T-helper 1 cell treated with Interleukin-12 subunit alpha and Interleukin-12 subunit beta and Interleukin-4 antibody, amounts not matched to agents 30 ng/mL and 1 ng/mL, for 36 hours (primary cell): ENCODE measurements around the gene NPR2. TPM values are rescaled to one million over a fixed set of nuclear protein-coding genes. Genes with fewer than 3 reads are reported as not detected.

Source experiments
- intact Hi-C: fragments of 100-400 bp; cut with micrococcal nuclease; formaldehyde crosslinking; loops from one replicate; pipeline ENCODE4 v1.15.1; 2024
- total RNA-seq: library from RNA; stranded (reverse); gene quantifications from 2 replicates; pipeline ENCODE4 v1.2.3, GENCODE V29; 2022

Gene NPR2
- total RNA-seq, 1 donor from 2014 or later = 12.0 TPM

- intact Hi-C loops = no loop called here
Observed at GRCh38 chr9:35797311-35798109, 6.1 kb downstream of the NPR2 start.

GRCh38 chr9:35798658-35799374 is 7.4 kb downstream of the NPR2 start:
- intact Hi-C loops = no loop called here

DNA sequence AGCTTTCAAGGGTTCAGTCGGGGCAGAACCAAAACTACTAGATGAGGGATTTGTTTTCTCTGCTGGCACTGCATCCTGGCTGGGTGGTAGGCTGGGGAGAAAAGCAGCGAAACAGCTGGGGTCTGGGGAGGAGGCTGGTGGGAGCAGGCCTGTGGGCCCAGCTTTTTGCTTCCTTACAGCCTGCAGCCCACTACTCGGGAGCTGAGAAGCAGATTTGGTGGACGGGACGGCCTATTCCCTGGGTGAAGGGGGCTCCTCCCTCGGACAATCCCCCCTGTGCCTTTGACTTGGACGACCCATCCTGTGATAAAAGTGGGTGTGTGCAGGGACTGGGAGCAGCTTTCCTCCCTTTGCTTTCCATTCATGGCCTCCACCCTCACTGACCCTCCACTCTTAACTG is 9.1 kb downstream of the NPR2 start:
- intact Hi-C loops = no loop called here

GRCh38 chr9:35801328-35802128 is 10.1 kb downstream of the NPR2 start:
- intact Hi-C loops = no loop called here

DNA sequence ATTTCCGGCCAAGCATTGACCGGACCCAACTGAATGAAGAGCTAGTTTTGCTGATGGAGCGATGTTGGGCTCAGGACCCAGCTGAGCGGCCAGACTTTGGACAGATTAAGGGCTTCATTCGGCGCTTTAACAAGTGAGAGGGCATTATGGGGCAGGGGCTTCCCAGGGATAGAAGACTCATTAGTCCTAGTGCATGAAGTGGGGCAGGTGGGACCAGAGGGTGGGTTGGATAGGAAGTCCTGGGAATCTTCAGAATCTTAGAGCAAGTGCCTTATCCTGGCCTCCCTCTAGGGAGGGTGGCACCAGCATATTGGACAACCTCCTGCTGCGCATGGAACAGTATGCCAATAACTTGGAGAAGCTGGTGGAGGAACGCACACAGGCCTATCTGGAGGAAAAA is 14.7 kb downstream of the NPR2 start:
- intact Hi-C loops = no loop called here

GRCh38 chr9:35808433-35808832 is 17.0 kb downstream of the NPR2 start:
- intact Hi-C loops = no loop called here

DNA sequence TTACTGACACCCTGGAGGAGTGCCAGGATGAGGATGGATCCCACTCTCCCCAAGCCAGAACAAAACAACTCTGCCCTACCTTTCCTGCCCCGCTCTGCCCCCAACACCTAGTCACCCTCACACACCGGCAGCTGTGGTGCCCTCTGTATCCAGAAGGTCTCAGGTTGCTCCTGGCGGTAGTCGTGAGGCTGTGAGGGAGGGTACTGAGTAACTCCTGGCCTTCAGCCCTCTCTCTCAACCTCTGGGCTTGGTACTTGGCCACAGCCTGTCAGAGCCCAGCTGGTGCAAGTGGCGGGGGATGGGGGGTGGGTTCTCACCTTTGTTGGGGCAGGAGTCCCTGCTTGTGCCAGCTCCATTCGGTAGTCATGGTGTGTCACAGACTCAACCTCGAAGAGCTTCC is 18.7 kb downstream of the NPR2 start:
- intact Hi-C loops = loop anchor here (5.0 to 10.0 kb wide), 6 partner anchors 677 to 1995 kb away; partner anchors contain the start of genes DNAI1, FAM219A, FANCG and MELK

- intact Hi-C loops = loop anchor here (1.0 to 10.0 kb wide), 11 partner anchors 55 to 1997 kb away; partner anchors contain the start of genes CREB3, DNAI1, FAM219A and FANCG
Observed at GRCh38 chr9:35811381-35812024, 20.1 kb downstream of the NPR2 start.

DNA sequence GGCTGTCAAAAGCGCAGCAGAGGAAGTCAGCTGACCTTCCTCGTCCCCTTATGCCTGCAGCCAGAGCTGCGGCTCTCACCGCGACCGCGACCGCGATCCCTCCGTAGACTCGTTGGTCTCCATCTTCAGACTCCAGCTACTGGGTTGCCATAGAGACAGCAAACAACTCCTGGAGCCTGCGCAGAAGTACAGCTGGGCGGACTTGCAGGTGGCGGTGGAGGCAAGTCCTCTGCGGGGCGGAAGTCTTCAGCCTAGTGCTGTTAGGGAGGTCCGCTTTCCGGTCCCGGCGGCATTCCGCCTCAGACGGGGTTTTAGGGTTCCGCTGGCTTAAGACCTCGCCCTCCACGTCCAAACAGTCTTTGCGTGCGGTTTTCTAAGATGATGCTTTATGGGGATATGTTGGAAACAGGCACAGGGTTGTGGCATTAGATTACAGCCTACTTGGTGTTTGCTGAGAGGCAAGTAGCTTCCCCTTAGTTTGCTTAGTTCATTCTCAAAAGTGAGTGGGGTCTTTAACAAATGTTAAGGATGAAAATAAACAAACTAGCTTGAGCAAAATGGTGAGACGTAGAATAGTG is 20.7 kb downstream of the NPR2 start, which contains the start of gene SPAG8:
Gene SPAG8, minus strand, starts transcription at position 238 of the 578 bp plus-strand sequence. Its CDS starts 115 bp downstream, at position 123.
- intact Hi-C loops = loop anchor here (1.0 to 10.0 kb wide), 11 partner anchors 56 to 1997 kb away; partner anchors contain the start of genes CREB3, DNAI1, FAM219A and FANCG

GRCh38 chr9:35813434-35814105 is 22.2 kb downstream of the NPR2 start:
- intact Hi-C loops = loop anchor here (2.0 to 10.0 kb wide), 7 partner anchors 674 to 1999 kb away; partner anchors contain the start of genes DNAI1, FAM219A, FANCG and MELK

DNA sequence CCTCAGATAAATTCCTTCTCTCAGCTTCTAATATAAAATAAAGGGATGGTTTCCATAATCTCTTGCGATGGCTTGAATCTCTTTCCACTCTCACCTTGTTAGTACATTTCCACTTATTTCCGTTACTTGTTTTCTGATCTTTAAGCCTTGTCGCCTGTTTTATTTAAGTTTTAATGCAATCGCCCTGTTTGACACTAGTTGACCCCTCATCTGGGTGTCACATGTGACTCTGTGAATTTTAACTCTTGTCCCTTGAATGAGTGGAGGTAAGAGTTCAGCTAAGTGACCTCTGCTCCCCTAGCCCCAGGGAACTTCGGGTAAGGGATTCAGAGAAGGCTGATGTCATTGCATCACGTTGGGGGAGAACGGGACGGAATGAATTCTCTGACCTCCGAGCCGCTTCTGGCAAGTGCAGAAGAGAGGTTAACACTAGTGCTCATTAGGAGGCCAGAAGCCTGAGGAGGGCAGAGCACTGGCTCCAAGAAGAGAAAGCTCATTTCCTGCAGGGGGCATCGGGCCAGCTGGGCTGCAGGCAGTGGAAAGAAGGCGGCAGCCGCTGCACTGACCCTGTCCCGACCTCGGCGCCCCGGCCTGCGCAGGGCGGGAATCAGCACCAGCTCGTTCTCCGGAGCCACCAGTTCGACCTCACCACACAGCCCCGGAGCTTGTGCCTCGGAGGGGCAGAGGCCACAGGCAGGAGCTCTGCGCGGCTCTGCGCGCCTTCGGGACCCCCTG is 22.9 kb downstream of the NPR2 start:
- intact Hi-C loops = loop anchor here (5.0 to 10.0 kb wide), 6 partner anchors 673 to 1999 kb away; partner anchors contain the start of genes DNAI1, FAM219A, FANCG and MELK

- intact Hi-C loops = loop anchor here (1.0 to 10.0 kb wide), 16 partner anchors 14 to 2000 kb away; partner anchors contain the start of genes CLTA, DNAI1, DNAJB5 and FAM219A
Observed at GRCh38 chr9:35814841-35815543, 23.6 kb downstream of the NPR2 start, which contains the start of gene HINT2. TSS of gene HINT2 (minus strand) at chr9:35815042. CDS start at chr9:35814979, 63 bp downstream.

DNA sequence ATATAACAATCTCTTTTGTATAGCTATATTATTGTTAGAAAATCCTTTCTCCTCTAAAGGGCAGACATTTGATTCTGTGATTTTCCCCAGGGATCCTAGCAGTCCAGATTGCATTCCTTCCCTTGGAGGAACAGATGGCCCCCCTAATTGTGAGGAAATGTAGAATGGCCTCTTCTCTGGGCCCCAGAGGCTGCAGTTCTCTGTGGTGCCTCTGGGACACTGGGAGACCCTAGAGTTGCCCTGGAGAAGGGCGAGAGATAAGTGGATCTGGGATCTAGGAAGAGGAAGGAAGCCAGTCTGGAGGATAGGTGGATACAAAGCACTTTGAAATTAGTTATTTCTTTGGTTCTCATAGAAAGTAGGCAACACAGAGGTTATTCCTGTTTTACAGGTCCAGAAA is 25.3 kb downstream of the NPR2 start:
- intact Hi-C loops = loop anchor here (10.0 kb wide), 5 partner anchors 742 to 2002 kb away; partner anchors contain the start of genes DNAI1, FAM219A, FANCG and MELK

GRCh38 chr9:35818341-35818740 is 26.9 kb downstream of the NPR2 start:
- intact Hi-C loops = loop anchor here (10.0 kb wide), 5 partner anchors 744 to 2004 kb away; partner anchors contain the start of genes DNAI1, FAM219A, FANCG and MELK

DNA sequence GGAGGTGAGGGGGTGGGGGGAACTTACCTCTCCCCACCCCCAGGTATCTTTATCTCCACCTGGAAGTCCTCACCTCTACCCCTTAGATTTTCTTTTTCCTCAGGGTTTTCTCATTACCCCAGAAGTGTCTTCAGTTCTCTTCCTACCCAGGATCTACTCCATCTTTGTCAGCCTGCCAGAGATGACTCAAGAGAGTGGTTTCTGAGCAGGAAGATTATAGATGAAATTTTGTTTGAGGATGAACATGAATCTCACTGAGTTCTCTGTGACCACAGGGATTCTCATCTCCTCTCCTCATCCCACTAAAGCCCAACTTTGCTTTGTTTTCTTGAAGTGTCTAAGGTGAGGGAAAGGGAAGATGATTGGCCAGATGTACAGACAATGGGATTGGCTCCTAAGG is 28.7 kb downstream of the NPR2 start:
- intact Hi-C loops = loop anchor here (10.0 kb wide), 1 partner anchor 1495 kb away; the partner anchor contains the start of genes KIF24 and NUDT2

- intact Hi-C loops = loop anchor here (10.0 kb wide), 1 partner anchor 1498 kb away; the partner anchor contains the start of genes KIF24 and NUDT2
Observed at GRCh38 chr9:35822926-35823325, 31.5 kb downstream of the NPR2 start.

- intact Hi-C loops = loop anchor here (1.0 to 10.0 kb wide), 9 partner anchors 36 to 1779 kb away; partner anchors contain the start of genes ATOSB, DNAJB5, GNE and KIF24
Observed at GRCh38 chr9:35826071-35826701, 34.8 kb downstream of the NPR2 start.
